Right atrium auricular region (tissue), 2 donors: Measurements from ENCODE around the gene PFKFB3. TPM values are rescaled to one million over a fixed set of nuclear protein-coding genes. Genes with fewer than 3 reads are reported as not detected.

ENCODE experiments used
- DNase-seq: peaks from one replicate; pipeline ENCODE4 v3.0.0-alpha.2; 2019; ENCODE audit warnings: low spot score
- H3K27ac ChIP-seq, 2 donors: fragments of 200-600 bp; sonication (generic); 1 replicate in 1 of 2; 2 replicates in 1 of 2; pipeline ENCODE4 v1.5.1; 2016 to 2019
- H3K27me3 ChIP-seq, 2 donors: fragments of 200-600 bp; sonication (generic); one replicate each; pipeline versions ENCODE4 v1.5.1 to v1.6.0; 2017 to 2019
- H3K36me3 ChIP-seq: fragments of 200-600 bp; sonication (generic); one replicate; pipeline ENCODE4 v1.5.1; 2016
- H3K4me1 ChIP-seq, 2 donors: fragments of 200-600 bp; sonication (generic); one replicate each; pipeline versions ENCODE4 v1.5.1 to v1.6.0; 2017 to 2019
- H3K4me3 ChIP-seq, 2 donors: fragments of 200-600 bp; sonication (generic); 1 replicate in 1 of 2; 2 replicates in 1 of 2; pipeline ENCODE4 v1.5.1; 2017 to 2019; ENCODE audit warnings: mild to moderate bottlenecking in 1 of 2, moderate library complexity in 1 of 2
- H3K9me3 ChIP-seq, 2 donors: fragments of 200-600 bp; sonication (generic); one replicate each; pipeline ENCODE4 v1.5.1; 2019
- CTCF ChIP-seq, 2 donors: fragments of 200-600 bp; sonication (generic); IDR thresholded peaks; one replicate each; pipeline ENCODE4 v1.5.1; 2019; ENCODE audit warnings: antibody characterized with exemption in 2 of 2
- total RNA-seq, 2 donors: library from RNA; depleted of rRNA; stranded (reverse); fragments of >200 nt; gene quantifications; one replicate each; pipeline ENCODE4 v1.1.0, GENCODE V29; 2016

PFKFB3 gene
- total RNA-seq, 2 donors from 2014 or later = 9.4 to 16.5 TPM

- no peak for TF ChIP-seq CTCF (IDR thresholded peaks at IDR 0.05)
- no peak for DNase-seq
- H3K36me3 ChIP-seq = no peaks in the 10 kb centered on the region
- no peak overlapping the region for H3K27ac ChIP-seq
- H3K9me3 ChIP-seq = no peaks in the 10 kb centered on the region
- H3K27me3 ChIP-seq = no peaks in the 10 kb centered on the region
- no peak overlapping the region for H3K4me3 ChIP-seq
- peaks cover 0 to 31% of the 10 kb centered on the region in 2 donors for H3K4me1 ChIP-seq
Measured at GRCh38 chr10:6179078-6179477, 23.7 kb upstream of the PFKFB3 start.

DNA sequence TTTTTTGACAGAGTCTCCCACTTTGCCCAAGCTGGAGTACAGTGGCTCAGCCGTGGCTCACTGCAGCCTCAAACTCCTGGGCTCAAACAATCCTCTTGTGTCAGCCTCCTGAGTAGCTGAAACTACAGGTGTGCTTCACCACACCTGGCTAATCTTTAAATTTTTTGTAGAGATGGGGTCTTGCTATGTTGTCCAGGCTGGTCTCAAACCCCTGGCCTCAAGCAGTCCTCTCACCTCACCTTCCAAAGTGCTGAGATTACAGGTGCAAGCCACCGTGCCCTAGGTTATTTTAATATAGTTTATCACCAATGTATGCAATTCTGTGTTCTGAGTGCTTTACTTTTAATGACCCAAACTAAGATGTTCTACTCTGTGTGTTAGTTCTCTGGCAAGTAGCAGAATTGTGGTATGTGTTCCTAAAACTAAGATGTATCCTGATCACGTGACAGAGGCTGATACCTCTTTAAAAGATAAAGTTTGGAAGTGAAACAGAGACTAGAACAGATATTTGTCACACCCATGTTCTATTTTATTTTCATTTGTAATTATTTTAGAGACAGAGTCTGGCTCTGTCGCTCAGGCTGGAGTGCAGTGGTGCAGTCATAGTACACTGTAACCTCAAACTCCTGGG lies 22.1 kb upstream of the PFKFB3 start:
- H3K36me3 ChIP-seq = no peaks in the 10 kb centered on the region
- no peaks in the 10 kb centered on the region for H3K27me3 ChIP-seq
- no peaks in the 10 kb centered on the region for H3K9me3 ChIP-seq
- peaks cover 0 to 25% of the 10 kb centered on the region in 2 donors for H3K4me1 ChIP-seq
- TF ChIP-seq CTCF (IDR thresholded peaks at IDR 0.05) = no peak
- no peak for DNase-seq
- H3K27ac ChIP-seq = no peak overlapping the region
- H3K4me3 ChIP-seq = no peak overlapping the region

GRCh38 chr10:6181249-6181648 lies 21.5 kb upstream of the PFKFB3 start:
- H3K4me1 ChIP-seq = peaks cover 0 to 25% of the 10 kb centered on the region in 2 donors
- no peaks in the 10 kb centered on the region for H3K36me3 ChIP-seq
- H3K4me3 ChIP-seq = no peak overlapping the region
- H3K27me3 ChIP-seq = no peaks in the 10 kb centered on the region
- no peaks in the 10 kb centered on the region for H3K9me3 ChIP-seq
- no peak for DNase-seq
- no peak overlapping the region for H3K27ac ChIP-seq
- TF ChIP-seq CTCF (IDR thresholded peaks at IDR 0.05) = no peak

DNA sequence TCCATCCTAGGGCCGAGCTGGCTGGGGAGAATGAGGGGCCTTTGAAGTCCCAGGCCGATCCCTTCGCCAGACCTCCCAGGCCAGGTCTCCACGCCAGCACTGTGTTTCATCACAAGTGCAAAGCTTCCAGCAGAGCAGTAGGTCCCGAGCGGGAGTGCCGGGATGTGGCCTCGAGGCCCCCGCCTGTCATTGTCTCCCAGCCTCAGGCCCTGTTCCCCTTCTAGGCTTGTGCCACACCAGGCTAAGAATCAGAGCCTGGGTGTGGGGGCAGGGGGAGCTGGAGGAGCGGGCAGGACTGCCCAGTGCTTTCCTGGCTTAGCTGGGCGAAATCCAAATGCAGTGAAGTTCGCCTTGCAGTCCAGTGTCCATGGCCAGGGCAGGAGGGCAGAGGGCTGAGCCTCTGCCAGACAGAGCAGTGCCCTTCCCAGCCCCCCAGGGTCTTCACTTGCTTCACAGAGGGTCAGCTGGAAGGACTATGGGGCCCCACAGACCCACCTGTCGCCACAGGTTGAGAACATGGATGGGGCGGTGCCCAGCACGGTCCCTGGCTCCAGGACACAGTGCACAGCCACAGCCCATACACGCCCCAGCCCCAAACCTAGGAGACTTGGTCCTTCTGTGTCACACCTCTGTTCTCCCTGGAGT lies 20.2 kb upstream of the PFKFB3 start:
- Histone ChIP-seq H3K9me3 (no peaks in the 10 kb centered on the region), H3K4me3 (no peak overlapping the region), H3K36me3 (no peaks in the 10 kb centered on the region), H3K4me1 (peaks cover 0 to 17% of the 10 kb centered on the region in 2 donors), H3K27ac (no peak overlapping the region), H3K27me3 (no peaks in the 10 kb centered on the region)
- no peak for TF ChIP-seq CTCF (IDR thresholded peaks at IDR 0.05)
- DNase-seq = peak; percentile 80

GRCh38 chr10:6185039-6185716 lies 17.6 kb upstream of the PFKFB3 start:
- Histone ChIP-seq H3K27ac (no peak overlapping the region), H3K27me3 (no peaks in the 10 kb centered on the region), H3K4me3 (no peak overlapping the region), H3K36me3 (no peaks in the 10 kb centered on the region), H3K9me3 (no peaks in the 10 kb centered on the region), H3K4me1 (no peaks in the 10 kb centered on the region)
- no peak for TF ChIP-seq CTCF (IDR thresholded peaks at IDR 0.05)
- DNase-seq = no peak
